ENCODE measurements around the gene LDLRAD4.

DNA sequence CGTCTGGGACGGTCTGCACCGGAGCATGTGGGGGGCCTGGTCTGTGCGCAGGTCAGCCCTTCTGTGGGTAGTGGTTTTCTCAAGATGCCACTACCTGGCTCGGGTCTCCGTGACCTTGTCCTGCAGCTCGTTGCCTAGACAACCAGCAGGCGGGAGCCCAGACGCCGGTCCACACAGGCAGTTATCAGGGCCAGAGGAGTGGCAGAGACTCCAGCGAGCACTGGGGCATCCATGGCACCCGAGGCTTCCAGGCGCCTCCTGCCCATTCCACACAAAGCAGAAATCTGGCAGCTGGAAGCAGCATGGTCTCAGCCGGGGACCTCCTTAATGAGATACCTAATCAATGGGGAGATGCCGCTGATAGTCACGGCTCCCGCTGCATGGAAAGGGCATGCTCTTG lies 351.7 kb downstream of the LDLRAD4 start:
- TF ChIP-seq, protein P1, sequence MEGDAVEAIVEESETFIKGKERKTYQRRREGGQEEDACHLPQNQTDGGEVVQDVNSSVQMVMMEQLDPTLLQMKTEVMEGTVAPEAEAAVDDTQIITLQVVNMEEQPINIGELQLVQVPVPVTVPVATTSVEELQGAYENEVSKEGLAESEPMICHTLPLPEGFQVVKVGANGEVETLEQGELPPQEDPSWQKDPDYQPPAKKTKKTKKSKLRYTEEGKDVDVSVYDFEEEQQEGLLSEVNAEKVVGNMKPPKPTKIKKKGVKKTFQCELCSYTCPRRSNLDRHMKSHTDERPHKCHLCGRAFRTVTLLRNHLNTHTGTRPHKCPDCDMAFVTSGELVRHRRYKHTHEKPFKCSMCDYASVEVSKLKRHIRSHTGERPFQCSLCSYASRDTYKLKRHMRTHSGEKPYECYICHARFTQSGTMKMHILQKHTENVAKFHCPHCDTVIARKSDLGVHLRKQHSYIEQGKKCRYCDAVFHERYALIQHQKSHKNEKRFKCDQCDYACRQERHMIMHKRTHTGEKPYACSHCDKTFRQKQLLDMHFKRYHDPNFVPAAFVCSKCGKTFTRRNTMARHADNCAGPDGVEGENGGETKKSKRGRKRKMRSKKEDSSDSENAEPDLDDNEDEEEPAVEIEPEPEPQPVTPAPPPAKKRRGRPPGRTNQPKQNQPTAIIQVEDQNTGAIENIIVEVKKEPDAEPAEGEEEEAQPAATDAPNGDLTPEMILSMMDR (IDR thresholded peaks at IDR 0.05): no peak
- TF ChIP-seq POLR2AphosphoS5 (IDR thresholded peaks at IDR 0.05): no peak
- TF ChIP-seq POLR2A (IDR thresholded peaks at IDR 0.05): no peak

All from upper lobe of left lung (tissue), 4 donors.